ENCODE data around the gene SIGLEC10. TPM values are rescaled to one million over a fixed set of nuclear protein-coding genes. Genes with fewer than 3 reads are reported as not detected.

The SIGLEC10 gene
- polyA plus RNA-seq, 2 of the 4 experiments (the other 2 are of a cell fraction), result not detected

DNA sequence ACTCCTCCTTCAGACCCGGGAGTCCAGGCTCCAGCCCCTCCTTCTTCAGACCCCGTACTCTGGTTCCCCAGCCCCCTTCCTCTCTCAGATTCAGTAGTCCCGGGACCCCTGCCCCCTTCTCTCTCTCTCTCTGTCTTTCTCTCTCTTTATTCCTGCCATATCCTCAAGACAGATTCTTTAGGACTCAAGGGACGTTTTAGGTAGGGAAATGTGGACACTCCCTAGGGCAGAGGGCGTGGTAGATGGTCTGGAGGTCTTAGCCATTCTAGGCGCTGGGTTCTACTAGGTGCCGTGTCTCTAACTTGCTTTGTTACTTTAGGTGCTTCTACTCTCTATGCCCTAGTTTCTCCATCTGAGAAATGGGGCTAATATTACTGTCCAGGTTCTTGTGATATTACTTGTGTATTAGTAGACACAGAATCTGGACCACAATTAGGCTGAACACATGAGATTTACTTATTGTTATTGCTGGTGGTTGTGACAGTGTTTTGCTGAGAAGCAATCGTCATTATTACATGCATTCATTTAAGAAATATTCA is 26.3 kb downstream of the SIGLEC10 start:
- H3K9me3 ChIP-seq, result no peaks in the 10 kb centered on the region
- no peak overlapping the region for H3K4me2 ChIP-seq
- no peak overlapping the region for H3K27ac ChIP-seq
- no peak overlapping the region for H3K4me3 ChIP-seq
- H3K4me1 ChIP-seq, result peaks cover 10% of the 10 kb centered on the region
- no peak for ATAC-seq
- WGBS (ENCODE audit: missing lambda C conversion rate), result 67% methylated on average over 8 of the region's 8 CpGs
- CTCF ChIA-PET, result interaction anchor here (1.0 kb wide), 1 partner anchor 123 kb away, joined by 3 read pairs; no protein-coding TSS in a partner anchor
- FAIRE-seq, result no peak
- POLR2A ChIA-PET, result interaction anchor here (1.1 kb wide), 1 partner anchor 52 kb away, joined by 3 read pairs; no protein-coding TSS in a partner anchor
- no peak for TF ChIP-seq RCOR1 (IDR thresholded peaks at IDR 0.05; ENCODE audit: low read depth, low read length)
- no peak for TF ChIP-seq TP53 (CRISPR knock-in tag; IDR thresholded peaks at IDR 0.05)
- no peak for TF ChIP-seq TFCP2L1 (CRISPR knock-in tag; IDR thresholded peaks at IDR 0.05)
- TF ChIP-seq CEBPB (IDR thresholded peaks at IDR 0.05), result no peak
- no peak for DNase-seq (ENCODE audit: low read depth in 1 of 2, low spot score in 1 of 2)

DNA sequence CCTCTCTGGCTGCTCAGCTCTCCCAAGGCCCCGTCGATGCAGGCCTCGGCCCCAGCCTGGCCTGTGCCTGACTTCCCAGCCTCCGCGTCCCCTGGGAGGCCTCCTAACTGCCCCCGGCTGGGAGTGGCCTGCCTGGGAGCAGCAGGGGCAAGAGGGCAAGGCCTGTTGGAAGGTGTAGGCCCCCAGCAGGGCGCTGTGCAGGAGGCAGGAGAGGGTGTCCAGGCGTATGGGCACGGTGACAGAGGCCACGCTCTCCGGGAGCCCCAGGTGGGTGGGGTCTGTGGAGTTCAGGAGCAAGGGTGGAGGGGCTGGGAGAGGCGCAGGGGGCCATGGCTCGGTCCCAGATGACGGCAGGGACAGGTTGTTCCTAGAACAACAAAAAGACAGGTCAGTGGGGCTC is 28.3 kb downstream of the SIGLEC10 start:
- Histone ChIP-seq H3K4me2 (no peak overlapping the region), H3K4me1 (peaks cover 3% of the 10 kb centered on the region; the same call in 1 of the 3 replicates), H3K9me3 (no peaks in the 10 kb centered on the region), H3K27ac (no peak overlapping the region), H3K4me3 (no peak overlapping the region)
- ATAC-seq (no peak), DNase-seq (ENCODE audit: low read depth in 1 of 2, low spot score in 1 of 2) (no peak), FAIRE-seq (no peak)
- POLR2A ChIA-PET, result no interaction called here
- WGBS (ENCODE audit: missing lambda C conversion rate), result 85% methylated on average over 8 of the region's 14 CpGs
- CTCF ChIA-PET, result interaction anchor here (0.6 to 2.0 kb wide), 3 partner anchors 9 to 275 kb away, joined by 4 to 14 read pairs (median 4); no protein-coding TSS in a partner anchor
- TF ChIP-seq, protein P1, sequence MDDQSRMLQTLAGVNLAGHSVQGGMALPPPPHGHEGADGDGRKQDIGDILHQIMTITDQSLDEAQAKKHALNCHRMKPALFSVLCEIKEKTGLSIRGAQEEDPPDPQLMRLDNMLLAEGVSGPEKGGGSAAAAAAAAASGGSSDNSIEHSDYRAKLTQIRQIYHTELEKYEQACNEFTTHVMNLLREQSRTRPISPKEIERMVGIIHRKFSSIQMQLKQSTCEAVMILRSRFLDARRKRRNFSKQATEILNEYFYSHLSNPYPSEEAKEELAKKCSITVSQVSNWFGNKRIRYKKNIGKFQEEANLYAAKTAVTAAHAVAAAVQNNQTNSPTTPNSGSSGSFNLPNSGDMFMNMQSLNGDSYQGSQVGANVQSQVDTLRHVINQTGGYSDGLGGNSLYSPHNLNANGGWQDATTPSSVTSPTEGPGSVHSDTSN (IDR thresholded peaks at IDR 0.05), result no peak

DNA sequence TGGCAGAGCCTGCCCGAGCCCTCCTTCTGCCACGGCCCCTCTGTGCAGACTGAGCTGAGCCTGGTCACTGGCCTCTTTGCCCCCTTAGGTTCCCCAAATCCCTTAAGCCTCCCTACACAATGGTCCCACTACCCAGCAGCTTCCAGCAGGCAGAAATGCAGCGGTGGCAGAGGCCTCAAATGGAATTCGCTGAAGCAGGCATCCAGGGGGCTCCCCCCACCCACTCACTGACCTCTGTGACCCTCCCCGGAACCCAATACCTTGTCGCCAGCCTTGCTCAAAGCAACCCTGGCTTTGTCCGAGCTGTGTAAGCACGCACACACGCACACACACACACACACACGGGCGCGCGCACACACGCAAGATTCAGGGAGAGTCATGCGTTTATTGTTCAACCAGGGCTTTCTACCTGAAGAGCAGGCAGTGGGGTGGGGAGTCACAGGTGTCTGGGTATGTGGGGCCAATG is 29.5 kb downstream of the SIGLEC10 start, which contains the start of gene LIM2:
TSS of gene LIM2 (minus strand) at position 51 of the 466 bp plus-strand sequence. CDS start 531 bp downstream, outside the sequence.
- DNase-seq (ENCODE audit: low read depth in 1 of 2, low spot score in 1 of 2), result no peak
- TF ChIP-seq, protein P2, sequence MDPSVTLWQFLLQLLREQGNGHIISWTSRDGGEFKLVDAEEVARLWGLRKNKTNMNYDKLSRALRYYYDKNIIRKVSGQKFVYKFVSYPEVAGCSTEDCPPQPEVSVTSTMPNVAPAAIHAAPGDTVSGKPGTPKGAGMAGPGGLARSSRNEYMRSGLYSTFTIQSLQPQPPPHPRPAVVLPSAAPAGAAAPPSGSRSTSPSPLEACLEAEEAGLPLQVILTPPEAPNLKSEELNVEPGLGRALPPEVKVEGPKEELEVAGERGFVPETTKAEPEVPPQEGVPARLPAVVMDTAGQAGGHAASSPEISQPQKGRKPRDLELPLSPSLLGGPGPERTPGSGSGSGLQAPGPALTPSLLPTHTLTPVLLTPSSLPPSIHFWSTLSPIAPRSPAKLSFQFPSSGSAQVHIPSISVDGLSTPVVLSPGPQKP (IDR thresholded peaks at IDR 0.05; ENCODE audit: low read depth, low read length), result no peak
- no peak for TF ChIP-seq JUNB (IDR thresholded peaks at IDR 0.05)
- TF ChIP-seq FOSL2 (IDR thresholded peaks at IDR 0.05), result no peak
- TF ChIP-seq FOSL2 (CRISPR knock-in tag; IDR thresholded peaks at IDR 0.05), result no peak
- no peak for TF ChIP-seq HEYL (CRISPR knock-in tag; IDR thresholded peaks at IDR 0.05)
- no peak for TF ChIP-seq MAFK (IDR thresholded peaks at IDR 0.05; ENCODE audit: partially characterized antibody)
- no peak for TF ChIP-seq HDAC2 (IDR thresholded peaks at IDR 0.05)
- CTCF ChIA-PET, result interaction anchor here (1.5 to 2.0 kb wide), 2 partner anchors 11 to 21 kb away, joined by 3 to 14 read pairs; no protein-coding TSS in a partner anchor
- Histone ChIP-seq H3K4me3 (no peak within 1 kb of the TSS), H3K9me3 (no peaks in the 10 kb centered on the region), H3K27ac (no peak within 1 kb of the TSS), H3K4me2 (no peak within 1 kb of the TSS), H3K4me1 (no peaks in the 10 kb centered on the region)
- ATAC-seq, result no peak; a peak in 1 of 6 replicates
- POLR2A ChIA-PET, result interaction anchor here (0.9 kb wide), 1 partner anchor 48 kb away, joined by 4 read pairs; no protein-coding TSS in a partner anchor
- no peak for FAIRE-seq
- WGBS (ENCODE audit: missing lambda C conversion rate), result 89% methylated on average over 15 of the region's 15 CpGs

DNA sequence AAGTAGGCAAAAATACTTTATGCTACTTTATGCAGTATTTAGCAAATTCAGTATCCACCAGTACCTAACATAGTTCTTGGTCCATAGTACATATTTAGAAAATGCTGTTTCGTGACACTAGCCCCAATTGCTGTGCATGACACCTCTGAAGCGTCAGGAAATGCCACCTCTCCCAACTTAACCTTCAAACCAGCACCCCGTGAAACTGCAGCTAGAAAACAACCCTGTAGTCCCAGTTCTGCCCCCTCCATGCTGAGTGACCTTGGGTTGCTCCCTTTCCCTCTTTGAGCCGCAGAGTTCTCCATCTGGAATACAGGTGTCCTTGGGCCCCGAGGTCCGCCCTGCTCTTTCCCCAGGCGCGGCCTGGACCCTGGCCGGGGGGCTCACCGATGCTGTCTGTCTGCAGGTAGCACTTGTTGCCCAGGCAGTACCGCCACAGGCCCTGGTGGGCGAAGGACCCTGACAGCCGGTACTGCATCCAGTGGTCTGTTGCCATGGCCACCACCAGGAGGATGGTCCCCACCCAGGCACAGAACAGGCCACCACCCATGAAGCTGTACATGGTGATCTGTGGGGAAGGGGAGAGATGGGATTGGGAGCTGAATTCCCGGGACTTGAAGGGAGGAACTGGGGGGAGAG is 30.4 kb downstream of the SIGLEC10 start:
- CTCF ChIA-PET, result interaction anchor here (0.8 to 2.0 kb wide), 3 partner anchors 12 to 22 kb away, joined by 3 to 14 read pairs (median 3); no protein-coding TSS in a partner anchor
- H3K9me3 ChIP-seq, result no peaks in the 10 kb centered on the region
- no peaks in the 10 kb centered on the region for H3K4me1 ChIP-seq
- FAIRE-seq (no peak), ATAC-seq (no peak), DNase-seq (ENCODE audit: low read depth in 1 of 2, low spot score in 1 of 2) (no peak)
- POLR2A ChIA-PET, result no interaction called here
- WGBS (ENCODE audit: missing lambda C conversion rate), result 84% methylated on average over 14 of the region's 14 CpGs
- no peak overlapping the region for H3K27ac ChIP-seq
- TF ChIP-seq FOXS1 (CRISPR knock-in tag; IDR thresholded peaks at IDR 0.05) (no peak), JUNB (IDR thresholded peaks at IDR 0.05) (no peak), EP300 (IDR thresholded peaks at IDR 0.05) (no peak), SMC3 (IDR thresholded peaks at IDR 0.05) (no peak), POLR2A (IDR thresholded peaks at IDR 0.05; ENCODE audit: low read length) (0 out of 2 replicates have a peak, but pooled peaks have one; percentile 8)
- H3K4me2 ChIP-seq, result no peak overlapping the region
- no peak overlapping the region for H3K4me3 ChIP-seq
